Stimulated activated CD4-positive, alpha-beta T cell treated with anti-CD3 and anti-CD28 coated beads, TNF-alpha, amount 100 ng/mL, for 4 hours (primary cell): ENCODE measurements around the gene DICER1.
A peak's percentile ranks its signal among the peaks of the same experiment; 100 is the strongest.
"Not testable (repeated sequence)": the region's sequence is repeated elsewhere in the genome, so short reads cannot be mapped to it uniquely, and the experiment has no call there.

Experiments used
- DNase-seq, 3 experiments: peaks; one replicate each; pipeline ENCODE4 v3.0.0-alpha.2; 2020; ENCODE audit warnings: low read depth in 3 of 3

The DICER1 gene, protein sequence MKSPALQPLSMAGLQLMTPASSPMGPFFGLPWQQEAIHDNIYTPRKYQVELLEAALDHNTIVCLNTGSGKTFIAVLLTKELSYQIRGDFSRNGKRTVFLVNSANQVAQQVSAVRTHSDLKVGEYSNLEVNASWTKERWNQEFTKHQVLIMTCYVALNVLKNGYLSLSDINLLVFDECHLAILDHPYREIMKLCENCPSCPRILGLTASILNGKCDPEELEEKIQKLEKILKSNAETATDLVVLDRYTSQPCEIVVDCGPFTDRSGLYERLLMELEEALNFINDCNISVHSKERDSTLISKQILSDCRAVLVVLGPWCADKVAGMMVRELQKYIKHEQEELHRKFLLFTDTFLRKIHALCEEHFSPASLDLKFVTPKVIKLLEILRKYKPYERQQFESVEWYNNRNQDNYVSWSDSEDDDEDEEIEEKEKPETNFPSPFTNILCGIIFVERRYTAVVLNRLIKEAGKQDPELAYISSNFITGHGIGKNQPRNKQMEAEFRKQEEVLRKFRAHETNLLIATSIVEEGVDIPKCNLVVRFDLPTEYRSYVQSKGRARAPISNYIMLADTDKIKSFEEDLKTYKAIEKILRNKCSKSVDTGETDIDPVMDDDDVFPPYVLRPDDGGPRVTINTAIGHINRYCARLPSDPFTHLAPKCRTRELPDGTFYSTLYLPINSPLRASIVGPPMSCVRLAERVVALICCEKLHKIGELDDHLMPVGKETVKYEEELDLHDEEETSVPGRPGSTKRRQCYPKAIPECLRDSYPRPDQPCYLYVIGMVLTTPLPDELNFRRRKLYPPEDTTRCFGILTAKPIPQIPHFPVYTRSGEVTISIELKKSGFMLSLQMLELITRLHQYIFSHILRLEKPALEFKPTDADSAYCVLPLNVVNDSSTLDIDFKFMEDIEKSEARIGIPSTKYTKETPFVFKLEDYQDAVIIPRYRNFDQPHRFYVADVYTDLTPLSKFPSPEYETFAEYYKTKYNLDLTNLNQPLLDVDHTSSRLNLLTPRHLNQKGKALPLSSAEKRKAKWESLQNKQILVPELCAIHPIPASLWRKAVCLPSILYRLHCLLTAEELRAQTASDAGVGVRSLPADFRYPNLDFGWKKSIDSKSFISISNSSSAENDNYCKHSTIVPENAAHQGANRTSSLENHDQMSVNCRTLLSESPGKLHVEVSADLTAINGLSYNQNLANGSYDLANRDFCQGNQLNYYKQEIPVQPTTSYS (N-terminal part only)

DNA sequence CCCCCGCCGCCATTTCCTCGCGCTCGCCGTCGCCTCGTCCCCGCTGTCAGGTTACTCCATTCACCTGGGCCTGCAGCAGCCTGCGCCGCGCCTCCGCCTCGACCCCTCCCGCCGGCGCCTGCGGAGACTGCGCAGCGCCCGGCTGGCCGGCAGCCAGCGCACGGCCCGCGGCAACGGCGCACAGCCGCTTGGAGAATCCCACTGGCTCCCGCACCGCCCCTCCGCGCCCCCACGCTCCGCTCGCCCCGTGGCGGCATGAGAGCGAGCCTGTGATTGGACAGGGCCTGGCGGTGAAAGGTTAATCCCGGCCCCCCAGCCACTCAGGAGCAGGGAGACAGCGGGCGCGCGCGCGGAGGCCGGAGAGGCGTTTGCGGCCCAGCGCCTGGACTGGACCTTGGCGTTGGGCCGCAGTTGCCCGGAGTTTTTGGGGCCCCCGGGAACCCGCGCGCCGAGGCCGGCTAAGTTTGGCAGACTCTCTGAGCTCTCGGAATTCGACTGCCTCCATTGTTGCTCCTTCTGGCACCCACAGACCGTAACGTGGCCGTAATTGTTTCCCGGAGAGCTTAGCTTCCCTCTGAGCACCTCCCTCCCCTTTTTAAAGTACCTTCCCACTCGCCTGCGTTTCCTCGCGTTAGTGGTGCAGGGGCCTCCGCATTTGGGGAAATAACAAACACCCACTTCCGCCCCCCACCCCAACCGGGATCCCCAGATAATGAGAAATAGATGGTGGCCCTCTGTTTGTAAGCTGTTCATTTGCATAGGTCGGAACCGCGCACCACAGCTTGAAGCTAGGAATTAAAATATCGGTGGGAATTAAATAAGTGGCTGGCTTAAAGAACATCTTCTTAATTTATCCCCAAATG is at the start of gene DICER1:
Gene DICER1 (minus strand): TSS at position 203 of the 863 bp plus-strand sequence. CDS start 24,071 bp downstream, outside the sequence.
- DNase-seq = peak; percentile 88 to 97 (median 90)

DNA sequence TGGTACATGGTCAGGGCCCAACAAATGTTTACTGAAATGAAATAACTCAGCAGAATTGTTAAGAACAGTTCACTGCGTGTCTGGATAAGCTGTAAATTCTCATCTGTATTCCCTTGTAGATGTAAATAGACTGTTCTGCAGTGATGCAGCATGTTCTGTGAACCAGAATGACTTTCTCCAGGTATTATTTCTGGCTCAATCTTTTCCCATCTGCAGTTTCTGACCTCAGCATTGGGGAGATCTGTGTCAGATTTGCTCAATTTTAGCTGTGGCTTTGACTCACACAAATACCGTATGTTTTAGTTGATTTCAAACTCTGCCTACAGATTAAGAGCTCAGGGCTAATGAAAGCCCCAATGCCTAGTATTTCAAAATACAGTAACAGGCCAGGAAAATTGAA is 49.2 kb upstream of the DICER1 start:
- no peak for DNase-seq

DNA sequence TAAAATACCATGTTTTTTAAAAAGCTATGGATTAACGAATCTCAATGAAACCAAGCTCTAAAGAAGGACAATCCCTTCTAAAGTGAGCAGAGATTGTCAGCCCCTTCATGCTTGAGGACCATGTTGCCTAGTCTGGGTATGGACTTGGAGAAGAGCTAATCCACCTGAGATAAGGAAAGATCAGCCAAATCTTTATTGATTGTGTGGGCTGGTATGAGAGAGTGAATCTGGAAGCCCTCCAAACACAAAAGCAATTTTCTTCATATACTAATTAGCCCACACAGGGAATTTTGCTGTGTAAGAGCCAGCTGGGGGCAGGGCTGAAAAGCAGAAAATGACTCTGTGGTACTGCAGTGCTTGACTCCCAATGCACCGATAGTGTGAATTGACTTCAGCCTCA is 47.4 kb upstream of the DICER1 start:
- no peak for DNase-seq

DNA sequence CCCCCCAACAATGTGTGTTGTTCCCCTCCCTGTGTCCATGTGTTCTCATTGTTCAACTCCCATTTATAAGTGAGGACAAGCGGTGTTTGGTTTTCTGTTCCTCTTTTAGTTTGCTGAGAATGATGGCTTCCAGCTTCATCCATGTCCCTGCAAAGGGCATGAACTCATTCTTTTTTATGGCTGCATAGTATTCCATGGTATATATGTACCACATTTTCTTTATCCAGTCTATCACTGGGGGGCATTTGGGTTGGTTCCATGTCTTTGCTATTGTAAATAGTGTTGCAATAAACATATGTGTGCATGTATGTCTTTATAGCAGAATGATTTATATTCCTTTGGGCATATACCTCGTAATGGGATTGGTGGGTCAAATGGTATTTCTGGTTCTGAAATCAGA is 44.4 kb upstream of the DICER1 start:
- not testable (repeated sequence) for DNase-seq

DNA sequence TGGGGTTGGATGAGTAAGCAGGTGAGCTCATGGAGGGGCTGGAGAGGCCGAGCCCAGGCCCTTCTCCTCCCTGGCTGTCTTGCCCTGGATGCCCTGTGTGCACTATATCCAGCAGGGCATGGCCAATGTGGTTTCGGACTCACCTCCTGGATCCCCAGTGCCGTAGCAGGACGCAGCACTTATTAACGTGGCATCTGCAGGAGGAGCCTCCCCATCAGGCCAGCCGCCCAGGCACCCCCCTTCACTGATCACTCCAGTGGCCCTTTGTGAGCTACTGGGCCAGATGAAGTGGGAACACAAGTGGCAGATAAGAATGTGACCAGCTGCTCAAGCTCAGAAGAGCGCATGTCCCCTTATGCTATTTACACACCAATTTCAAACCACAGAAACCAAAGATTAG is 43.1 kb upstream of the DICER1 start:
- no peak for DNase-seq

DNA sequence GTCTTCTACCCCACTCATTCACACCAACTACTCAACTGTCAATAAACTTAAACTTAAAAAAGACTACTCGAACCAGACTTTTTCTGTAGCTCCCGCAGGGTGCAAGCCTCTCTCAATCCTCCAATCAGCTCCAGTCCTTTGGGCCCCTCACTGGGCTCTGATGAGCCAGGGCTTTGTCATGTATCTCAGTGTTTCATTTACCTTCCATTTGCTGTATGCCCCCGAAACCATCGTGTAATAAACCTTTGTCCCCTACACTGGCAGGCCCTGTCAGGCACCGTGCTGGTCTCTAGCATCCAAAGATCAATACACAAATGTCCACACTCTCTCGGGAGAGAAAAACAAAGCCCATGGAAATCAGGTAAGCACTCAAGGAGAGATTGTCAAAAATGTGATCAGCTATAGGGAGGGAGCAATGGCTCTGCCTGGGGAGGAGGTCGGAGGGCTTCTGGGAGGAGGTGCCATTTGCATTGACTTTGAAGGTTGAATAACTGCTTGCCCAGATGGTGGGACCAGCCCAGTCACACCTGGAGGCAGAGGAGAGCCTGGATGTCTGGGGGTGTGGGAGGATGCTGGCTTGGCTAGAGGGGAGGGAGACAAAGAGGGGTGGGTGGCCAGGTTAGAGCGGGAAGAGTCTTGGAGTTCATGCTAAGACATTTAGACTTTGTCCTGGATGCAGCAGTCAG is 42.1 kb upstream of the DICER1 start:
- DNase-seq = no peak

DNA sequence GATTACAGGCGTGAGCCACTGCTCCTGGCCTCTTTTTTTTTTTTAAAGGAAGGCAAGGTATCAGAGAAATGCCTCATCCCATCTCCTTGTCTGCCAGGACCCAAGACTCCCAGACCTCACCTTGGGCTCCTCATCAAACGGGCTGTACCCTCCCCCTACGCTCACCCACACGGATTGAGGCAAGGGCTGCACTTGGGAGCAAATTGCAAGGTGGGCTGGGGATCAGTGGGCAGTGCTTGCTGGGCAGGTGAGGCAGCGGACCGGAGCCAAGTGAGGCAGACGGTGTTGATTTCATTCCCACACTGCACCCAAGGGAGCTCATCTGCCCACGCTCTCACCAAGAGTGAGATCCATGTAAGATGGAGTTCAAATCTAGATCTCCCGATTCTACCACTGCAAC is 41.0 kb upstream of the DICER1 start:
- DNase-seq = no peak

DNA sequence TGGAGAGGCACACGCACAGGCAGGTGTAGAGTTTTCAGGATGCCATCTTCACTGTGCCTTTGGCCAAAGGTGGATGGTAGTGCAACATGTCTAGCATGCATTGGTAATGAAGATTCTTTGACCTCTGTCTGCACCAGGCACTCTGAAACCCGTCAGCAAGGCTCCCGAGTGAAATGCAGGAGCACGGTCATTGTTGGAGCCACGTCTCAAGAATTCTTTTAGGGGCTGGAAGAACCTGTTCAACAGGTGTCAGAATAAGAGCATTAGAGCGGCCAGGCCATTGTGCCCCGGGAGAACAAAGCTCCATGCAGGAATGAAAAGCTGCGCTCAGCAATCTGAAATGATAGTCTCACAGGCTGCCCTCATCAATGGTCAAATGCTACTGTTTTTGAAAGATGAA is 40.2 kb upstream of the DICER1 start:
- DNase-seq = no peak

DNA sequence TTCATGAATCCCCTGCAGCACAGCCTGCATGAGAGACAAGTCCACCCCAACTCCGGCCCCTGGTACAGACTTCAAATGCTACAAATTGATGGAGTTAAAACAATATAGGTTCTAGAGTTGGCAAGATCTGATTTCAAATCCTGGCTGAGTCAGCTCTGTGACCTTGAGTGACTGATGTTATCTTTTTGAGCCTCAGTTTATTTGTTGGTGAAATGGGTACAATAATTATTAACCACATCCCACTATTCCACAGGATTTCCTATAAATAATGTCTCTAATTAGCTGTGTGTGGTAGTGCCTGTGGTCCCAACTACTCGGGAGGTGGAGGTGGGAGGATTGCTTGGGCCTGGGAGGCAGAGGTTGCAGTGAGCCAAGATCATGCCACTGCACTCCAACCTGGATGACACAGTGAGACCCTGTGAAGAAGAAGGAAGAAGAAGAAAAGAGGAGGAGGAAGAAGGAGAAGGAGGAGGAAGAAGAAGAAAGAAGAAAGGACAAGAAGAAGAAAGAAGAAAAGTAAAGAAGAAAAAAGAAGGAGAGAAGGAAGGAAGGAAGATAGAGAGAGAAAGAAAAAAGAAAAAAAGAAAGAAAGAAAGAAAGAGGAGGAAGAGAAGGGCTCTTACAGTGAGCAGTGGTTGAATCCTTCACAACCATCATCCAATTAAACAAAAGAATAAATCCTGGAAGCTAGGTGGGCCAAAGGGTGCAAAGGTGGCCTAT is 39.7 kb upstream of the DICER1 start:
- no peak for DNase-seq

DNA sequence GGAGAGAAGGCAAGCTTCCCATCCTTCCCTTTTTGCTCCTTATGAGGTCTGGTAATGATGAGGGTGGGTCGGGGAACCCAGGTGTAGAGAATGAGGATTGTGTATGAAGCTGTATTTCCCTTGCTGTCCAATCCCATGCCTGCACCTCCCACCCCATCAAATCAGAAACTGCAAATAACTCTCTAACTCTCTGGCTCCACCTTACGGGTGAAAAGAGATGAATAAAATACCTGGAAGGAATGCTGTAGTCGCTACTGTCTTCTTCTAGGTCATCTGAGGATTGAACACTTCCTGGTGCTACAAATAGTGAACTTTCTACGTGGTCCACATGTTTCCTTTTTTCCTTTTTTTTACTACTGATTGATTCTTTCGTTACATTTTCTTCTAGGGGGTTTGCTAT is 38.9 kb upstream of the DICER1 start:
- DNase-seq = no peak

DNA sequence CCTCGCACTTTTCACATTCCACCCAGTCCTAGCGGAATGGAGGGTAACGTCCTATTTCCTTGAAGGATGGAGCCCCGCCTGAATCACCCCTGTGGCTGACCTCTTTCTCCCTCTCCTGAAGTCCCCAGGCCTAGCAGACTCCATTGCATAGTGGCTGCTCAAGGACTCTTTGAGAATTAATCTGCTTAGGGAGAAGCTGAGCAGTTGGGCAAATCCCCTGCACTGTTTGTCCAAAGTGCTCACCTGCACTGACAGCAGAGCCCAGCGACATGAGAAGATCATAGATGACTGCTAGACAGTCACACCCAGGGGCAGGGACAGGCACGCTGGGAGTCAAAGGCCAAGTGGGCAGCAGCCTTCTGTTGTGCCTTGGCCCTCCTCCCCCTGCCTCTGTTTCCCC is 37.7 kb upstream of the DICER1 start:
- DNase-seq = no peak

DNA sequence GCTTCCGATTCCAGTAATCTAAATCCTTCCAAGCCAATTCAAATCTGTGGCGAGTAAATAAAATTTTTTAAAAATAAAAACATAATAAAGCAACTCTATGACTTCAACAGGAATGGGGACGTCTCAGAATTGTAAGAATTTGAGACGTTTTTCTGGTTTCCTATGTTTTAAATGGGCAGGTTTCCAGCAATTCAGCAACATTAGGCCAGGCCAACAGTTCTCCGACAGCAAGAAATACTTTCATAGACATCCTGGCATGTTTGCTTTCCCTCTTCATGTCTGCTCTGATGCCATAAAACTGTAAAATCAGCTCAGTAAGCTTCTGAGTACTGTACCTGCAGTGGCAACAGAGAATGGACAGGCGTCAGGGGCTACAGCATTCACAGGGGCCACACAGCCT is 35.8 kb upstream of the DICER1 start:
- DNase-seq = no peak

DNA sequence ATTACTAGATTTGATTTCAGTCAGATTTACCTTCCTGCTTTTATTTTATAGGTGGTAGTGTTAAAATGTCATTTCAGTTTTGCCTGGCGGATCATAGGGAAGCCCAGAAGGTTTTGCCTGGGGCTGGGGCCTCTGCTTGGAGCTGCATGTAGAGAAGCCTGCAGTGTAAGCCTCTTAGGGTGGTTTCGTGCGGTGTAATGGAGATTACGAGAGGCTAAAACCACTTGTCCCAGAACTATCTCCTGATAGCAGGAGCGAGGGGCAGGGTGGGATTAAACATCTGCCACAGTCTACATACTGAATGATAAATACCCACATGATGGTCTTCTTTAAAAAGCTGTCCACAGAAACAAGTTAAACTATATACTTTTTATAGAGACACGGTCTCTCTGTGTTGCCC is 35.0 kb upstream of the DICER1 start:
- DNase-seq = no peak

DNA sequence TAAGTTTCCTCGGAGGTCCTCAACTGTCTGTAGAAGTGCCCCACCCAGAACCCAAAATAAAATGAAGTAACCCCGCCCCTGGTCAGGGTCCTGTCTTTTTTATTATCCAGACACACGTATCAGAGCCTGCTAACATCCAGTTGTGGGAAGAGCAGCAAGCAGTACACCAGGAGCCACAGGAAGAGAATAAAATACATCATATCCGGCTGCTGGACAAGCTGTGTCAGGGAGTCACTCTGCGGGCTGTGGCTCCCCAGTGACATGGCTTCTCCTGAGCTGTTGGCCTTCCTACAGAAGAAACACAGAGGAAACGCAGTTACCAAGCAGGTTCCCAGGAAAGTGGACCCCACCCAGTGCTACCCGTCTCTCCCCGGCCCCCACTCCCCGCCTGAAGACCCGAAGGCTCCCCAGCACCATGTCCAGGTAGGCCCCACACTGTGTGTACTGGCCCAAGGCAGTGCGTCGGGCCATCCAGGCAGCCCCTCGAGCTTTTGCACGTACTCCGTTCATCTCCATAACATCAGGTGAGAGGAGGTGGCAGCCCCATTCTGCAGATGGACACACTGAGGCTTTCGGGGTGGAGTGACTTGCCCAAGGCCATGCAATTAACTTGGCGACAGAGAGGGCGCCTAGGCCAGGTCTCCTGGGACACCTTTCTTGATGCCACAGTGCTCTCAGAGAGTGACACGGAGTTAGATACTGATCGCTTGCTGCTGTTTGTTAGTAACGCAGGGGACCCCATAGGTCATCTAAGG is 34.3 kb upstream of the DICER1 start:
- DNase-seq = no peak

DNA sequence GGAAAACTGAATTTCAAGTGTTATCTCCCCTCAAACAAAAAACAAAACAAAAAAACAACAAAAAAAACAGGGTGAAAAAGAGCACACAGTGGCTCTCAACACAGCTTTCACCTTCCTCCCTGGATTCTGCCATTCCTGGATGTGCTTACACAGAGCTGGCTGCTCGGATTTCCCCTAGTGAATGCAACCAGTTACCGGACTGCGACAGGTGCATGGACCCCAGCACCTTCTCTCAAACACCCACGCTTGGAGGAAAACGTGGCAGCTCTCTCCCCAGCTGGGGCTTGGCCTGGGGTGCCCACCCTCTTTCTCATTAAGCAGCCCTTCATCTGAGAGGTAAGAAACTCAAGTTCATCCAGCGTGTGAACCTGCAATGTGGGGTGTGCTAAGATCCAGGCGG is 33.5 kb upstream of the DICER1 start:
- DNase-seq = no peak

DNA sequence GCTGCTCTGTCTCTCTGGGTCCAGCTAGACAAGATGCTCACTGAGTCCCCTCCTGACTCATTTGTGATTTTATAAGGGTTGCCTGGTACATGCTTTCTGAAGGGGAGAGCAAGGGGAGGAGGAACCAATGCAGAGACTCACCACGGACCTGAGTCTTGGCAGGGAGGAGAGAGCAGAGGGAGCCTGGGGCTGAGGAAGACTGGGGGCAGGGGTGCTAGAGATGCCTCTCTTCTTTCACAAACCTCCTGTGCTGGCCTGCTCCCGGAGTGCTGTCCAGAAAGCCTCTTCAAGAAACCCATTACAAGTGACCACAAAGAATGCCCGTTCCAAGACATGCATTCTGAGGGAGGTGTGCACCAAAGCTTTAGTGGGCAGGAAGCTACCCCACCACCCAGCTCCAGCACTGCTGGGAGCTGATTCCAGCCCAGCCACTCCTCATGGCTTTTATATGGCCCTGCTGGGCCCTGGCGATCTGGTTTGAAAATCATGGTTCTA is 33.1 kb upstream of the DICER1 start:
- no peak for DNase-seq

DNA sequence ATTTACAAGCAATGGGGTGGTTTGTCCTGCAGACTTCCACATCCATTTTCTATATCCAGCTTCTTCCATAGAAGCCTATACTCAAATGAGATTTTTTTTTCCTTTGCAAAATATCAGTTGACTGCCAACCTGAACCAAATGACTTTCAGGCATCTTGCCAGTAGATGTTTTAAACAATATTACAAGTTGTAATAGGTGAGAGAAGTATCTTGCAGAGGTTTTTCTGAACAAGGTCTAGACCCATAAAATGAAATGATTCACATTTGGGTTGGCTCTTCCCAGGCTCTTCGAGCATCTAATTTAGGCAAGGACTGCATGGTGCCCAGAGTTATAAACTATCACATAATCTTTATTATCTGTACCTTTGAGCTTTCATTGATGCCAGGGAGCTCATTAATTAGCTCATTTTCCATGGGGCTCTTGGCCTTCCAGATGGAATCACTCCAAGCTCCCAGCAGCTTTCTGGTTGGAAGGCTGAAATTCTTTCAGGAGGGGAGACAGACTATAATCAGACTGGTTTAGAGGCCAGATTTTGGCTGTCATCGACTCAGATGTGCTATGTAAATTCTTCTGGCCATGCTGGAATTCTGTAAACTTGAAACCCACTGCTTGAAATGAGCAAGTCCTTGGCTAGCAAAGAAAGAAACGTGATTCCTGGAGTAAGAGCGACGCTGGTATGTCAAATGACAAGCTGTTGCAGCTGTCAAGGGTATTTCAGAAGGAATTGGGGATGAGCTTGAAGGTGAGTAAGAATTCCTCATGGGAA is 32.2 kb upstream of the DICER1 start:
- DNase-seq = no peak

DNA sequence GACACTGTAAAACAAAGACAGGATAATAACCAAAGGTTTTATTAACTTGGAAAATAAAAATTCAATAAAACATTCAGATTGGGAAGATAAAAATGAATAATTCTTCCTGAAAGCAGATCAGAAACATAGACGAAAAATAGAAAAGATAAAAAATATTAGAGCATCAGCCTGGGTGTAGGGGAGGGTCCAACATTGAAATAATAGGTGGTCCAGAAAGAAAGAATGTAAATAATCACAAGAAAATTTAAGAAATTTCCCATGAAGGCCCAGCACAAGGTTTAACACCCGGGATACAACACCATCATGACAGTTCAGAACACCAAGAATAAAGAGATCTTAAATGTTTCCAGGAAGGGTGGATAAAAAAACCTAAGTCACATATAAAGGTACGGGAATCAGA is 31.1 kb upstream of the DICER1 start:
- no peak for DNase-seq
